Lower leg skin (tissue), 4 donors: ENCODE results near the gene PCDHAC1. TPM values are rescaled to one million over a fixed set of nuclear protein-coding genes. Genes with fewer than 3 reads are reported as not detected.
A peak's percentile ranks its signal among the peaks of the same experiment; 100 is the strongest.

ENCODE experiments used
- DNase-seq, 2 donors: peaks; one replicate each; pipeline ENCODE4 v3.0.0-alpha.2; 2019; ENCODE audit warnings: low spot score in 2 of 2
- H3K4me3 ChIP-seq: fragments of 200-600 bp; sonication (generic); 2 replicates; pipeline ENCODE4 v1.5.1; 2017; ENCODE audit warnings: mild to moderate bottlenecking, low read depth; ENCODE audit not compliant: poor library complexity, severe bottlenecking
- CTCF ChIP-seq, 3 donors: fragments of 450-650 bp; IDR thresholded peaks; one replicate each; pipeline ENCODE4 v1.5.1; 2016; ENCODE audit warnings: antibody characterized with exemption in 3 of 3, mild to moderate bottlenecking in 3 of 3, moderate library complexity in 2 of 3
- POLR2A ChIP-seq, 2 donors: fragments of 450-650 bp; IDR thresholded peaks; one replicate each; pipeline ENCODE4 v1.6.1; 2016 to 2017; ENCODE audit warnings: antibody characterized with exemption in 2 of 2, mild to moderate bottlenecking in 1 of 2, moderate library complexity in 1 of 2
- WGBS, 2 donors: methylation state at CpG; one replicate each; pipeline ENCODE4 v1.1.5; 2018; 5-methylcytosine and 5-hydroxymethylcytosine counted together
- intact Hi-C: fragments of 100-400 bp; cut with DNase I; formaldehyde crosslinking; loops from one replicate; pipeline ENCODE4 v1.15.0; 2023; ENCODE audit warnings: low total_unique reads
- total RNA-seq, 4 donors: library from RNA; depleted of rRNA; stranded (reverse); fragments of >200 nt; gene quantifications; one replicate each; pipeline ENCODE4 v1.1.0, GENCODE V29; 2016

The PCDHAC1 gene
- total RNA-seq, 4 donors from 2014 or later: 0.16 to 0.17 TPM; not detected in 2

- 9 to 21% methylated on average over 14 to 19 of the region's 26 CpGs for WGBS, 2 donors
- DNase-seq: no peak
- intact Hi-C loops: no loop called here
- TF ChIP-seq POLR2A (IDR thresholded peaks at IDR 0.05): no peak
- TF ChIP-seq CTCF (IDR thresholded peaks at IDR 0.05): no peak
- H3K4me3 ChIP-seq: peak overlapping the region; percentile 26
Measured at GRCh38 chr5:140927228-140927573, 1.1 kb downstream of the PCDHAC1 start.

GRCh38 chr5:140934964-140935606 lies 9.0 kb downstream of the PCDHAC1 start:
- 44 to 50% methylated on average over 4 of the region's 4 CpGs for WGBS, 2 donors
- intact Hi-C loops: no loop called here
- TF ChIP-seq POLR2A (IDR thresholded peaks at IDR 0.05) (no peak), CTCF (IDR thresholded peaks at IDR 0.05) (no peak)
- H3K4me3 ChIP-seq: no peak overlapping the region
- DNase-seq: no peak

GRCh38 chr5:140946578-140946977 lies 20.5 kb downstream of the PCDHAC1 start:
- WGBS, 2 donors: 61 to 68% methylated on average over 2 of the region's 2 CpGs
- DNase-seq: no peak
- H3K4me3 ChIP-seq: no peak overlapping the region
- TF ChIP-seq POLR2A (IDR thresholded peaks at IDR 0.05): no peak
- no peak for TF ChIP-seq CTCF (IDR thresholded peaks at IDR 0.05)
- intact Hi-C loops: no loop called here

- intact Hi-C loops: no loop called here
- DNase-seq: no peak
- WGBS, 2 donors: 76 to 84% methylated on average over 6 of the region's 6 CpGs
- TF ChIP-seq POLR2A (IDR thresholded peaks at IDR 0.05) (no peak), CTCF (IDR thresholded peaks at IDR 0.05) (no peak)
- H3K4me3 ChIP-seq: no peak overlapping the region
Measured at GRCh38 chr5:140951636-140952035, 25.5 kb downstream of the PCDHAC1 start.

- whole genome bisulfite sequencing, 2 donors: 41 to 52% methylated on average over 2 of the region's 2 CpGs
- TF ChIP-seq CTCF (IDR thresholded peaks at IDR 0.05) (no peak), POLR2A (IDR thresholded peaks at IDR 0.05) (no peak)
Measured at GRCh38 chr5:140953234-140953633, 27.1 kb downstream of the PCDHAC1 start.

GRCh38 chr5:140962190-140962589 lies 36.1 kb downstream of the PCDHAC1 start:
- 89 to 93% methylated on average over 1 of the region's 1 CpG for WGBS, 2 donors
- intact Hi-C loops: no loop called here
- TF ChIP-seq CTCF (IDR thresholded peaks at IDR 0.05) (no peak), POLR2A (IDR thresholded peaks at IDR 0.05) (no peak)
- no peak for DNase-seq
- no peak overlapping the region for H3K4me3 ChIP-seq

More at GRCh38 chr5:140953234-140953633, 27.1 kb downstream of the PCDHAC1 start:
- no peak for DNase-seq
- intact Hi-C loops: no loop called here
- no peak overlapping the region for H3K4me3 ChIP-seq
